Muscle of arm (tissue), 12 donors: ENCODE results near the gene HIVEP1. TPM values are rescaled to one million over a fixed set of nuclear protein-coding genes. Genes with fewer than 3 reads are reported as not detected.

Experiments used
- DNase-seq: peaks from one replicate; pipeline ENCODE4 v3.0.0-alpha.2; 2013
- polyA plus RNA-seq, 12 donors: library from polyadenylated mRNA; unstranded; fragments of 120-200 nt; gene quantifications; one replicate each; pipeline ENCODE4 v1.2.1, GENCODE V29; 2013; ENCODE audit not compliant: insufficient read length in 12 of 12

HIVEP1 gene
- polyA plus RNA-seq, 12 donors = 20.2 to 41.8 (median 24.3) TPM; not detected in 1

- DNase-seq = no peak
Measured at GRCh38 chr6:12047792-12048432, 35.8 kb downstream of the HIVEP1 start.

- DNase-seq = no peak
Measured at GRCh38 chr6:12048609-12049008, 36.5 kb downstream of the HIVEP1 start.

DNA sequence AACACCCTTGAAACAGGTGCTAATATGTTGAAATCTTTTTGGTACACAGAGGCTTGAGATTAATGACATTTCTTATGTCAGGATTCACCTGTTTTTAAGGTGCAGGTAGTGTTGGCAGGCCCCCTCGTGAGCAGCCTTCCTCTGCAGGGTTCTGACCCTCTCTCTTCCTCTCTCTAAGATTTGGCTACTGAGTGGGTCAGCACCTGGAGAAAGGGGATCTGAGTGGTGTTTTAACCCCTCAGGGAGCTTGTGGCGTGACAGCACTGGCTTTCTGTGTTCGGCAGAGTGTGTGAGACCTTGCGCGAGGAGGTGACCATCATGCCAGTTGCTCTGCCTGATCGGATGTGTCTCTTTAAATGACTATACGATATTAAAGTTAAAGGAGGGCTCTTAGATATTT is 37.1 kb downstream of the HIVEP1 start:
- DNase-seq = no peak

DNA sequence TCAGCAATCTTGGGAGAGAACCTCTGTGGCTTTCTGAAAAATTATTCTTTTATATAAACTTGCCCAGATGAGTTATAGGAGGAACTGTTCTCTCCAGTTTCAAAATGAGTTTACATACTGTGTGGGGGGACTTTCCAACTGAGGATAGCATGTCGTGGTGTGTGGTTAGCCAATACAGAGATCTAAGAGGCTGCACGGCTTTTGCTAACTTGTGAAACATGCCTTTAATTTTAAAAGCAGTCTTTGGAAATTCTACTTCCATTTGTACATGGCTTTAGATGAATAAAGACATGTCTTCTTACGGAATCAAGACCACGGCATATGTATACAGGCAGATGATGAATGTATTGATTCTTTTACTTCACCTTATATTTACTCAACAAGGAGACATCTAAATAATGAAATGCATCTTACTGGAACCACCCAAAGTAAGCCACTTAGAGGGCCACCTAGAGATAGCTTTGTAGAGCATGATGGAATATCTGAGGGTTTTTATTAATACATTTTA is 39.8 kb downstream of the HIVEP1 start:
- no peak for DNase-seq

- no peak for DNase-seq
Measured at GRCh38 chr6:12058172-12058961, 46.3 kb downstream of the HIVEP1 start.

DNA sequence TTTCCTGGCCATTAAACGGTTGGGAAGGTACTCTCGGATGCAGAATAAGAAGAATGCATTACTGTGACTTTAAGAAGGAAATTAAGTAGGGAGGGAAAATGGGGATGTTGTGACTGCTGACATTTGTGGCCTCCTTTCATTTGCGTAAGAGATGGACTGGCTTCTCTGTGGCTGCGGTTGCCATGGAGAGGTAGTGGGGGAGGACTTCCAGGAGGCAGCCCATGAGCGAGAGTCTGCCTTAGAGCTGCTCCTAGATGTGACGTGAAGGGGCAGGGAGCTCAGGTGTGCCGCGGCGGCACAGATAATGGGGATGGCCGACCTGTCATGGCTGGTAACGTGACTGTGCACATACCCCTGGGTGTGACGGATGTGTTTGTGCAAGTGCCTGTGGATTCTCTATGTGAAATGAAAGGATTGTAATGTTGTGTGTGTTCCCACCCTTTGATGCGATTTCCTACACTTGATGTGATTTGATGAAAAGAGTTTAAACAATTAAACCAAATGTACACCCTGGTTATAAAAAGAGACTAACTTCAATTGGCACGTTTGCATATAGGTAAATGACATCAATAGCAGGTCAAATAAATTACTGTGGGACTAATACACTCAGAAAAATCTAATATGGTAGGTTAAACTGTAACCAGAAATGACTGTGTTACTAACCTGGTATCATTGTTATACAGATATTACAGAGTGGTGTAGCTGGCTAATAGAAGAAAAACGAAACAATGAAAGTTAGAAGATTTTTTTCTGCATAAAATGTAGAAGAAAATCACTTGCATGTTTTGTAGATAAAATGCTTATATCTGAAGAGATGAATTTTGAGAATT is 48.9 kb downstream of the HIVEP1 start:
- DNase-seq = no peak

- DNase-seq = no peak
Measured at GRCh38 chr6:12062605-12063004, 50.5 kb downstream of the HIVEP1 start.

DNA sequence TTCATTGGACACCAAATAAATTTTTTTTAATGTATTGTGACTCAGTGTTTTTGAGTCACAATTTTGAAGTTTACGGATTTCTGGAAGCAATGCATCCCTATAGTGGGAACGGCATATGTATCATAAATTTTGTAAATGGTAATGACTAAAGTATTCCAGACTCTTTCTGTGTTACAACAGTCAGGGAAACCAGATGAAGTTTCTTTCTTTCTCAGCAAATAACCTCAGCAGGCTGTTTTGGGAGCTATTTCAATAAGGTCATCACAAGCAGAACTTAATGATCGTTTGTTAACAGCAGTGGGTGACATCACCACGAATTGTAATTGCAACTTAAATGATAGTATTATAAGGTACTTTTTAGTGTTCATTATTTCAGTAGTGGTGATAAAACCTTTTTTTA is 52.0 kb downstream of the HIVEP1 start:
- no peak for DNase-seq

- DNase-seq = no peak
Measured at GRCh38 chr6:12064538-12065071, 52.5 kb downstream of the HIVEP1 start.

DNA sequence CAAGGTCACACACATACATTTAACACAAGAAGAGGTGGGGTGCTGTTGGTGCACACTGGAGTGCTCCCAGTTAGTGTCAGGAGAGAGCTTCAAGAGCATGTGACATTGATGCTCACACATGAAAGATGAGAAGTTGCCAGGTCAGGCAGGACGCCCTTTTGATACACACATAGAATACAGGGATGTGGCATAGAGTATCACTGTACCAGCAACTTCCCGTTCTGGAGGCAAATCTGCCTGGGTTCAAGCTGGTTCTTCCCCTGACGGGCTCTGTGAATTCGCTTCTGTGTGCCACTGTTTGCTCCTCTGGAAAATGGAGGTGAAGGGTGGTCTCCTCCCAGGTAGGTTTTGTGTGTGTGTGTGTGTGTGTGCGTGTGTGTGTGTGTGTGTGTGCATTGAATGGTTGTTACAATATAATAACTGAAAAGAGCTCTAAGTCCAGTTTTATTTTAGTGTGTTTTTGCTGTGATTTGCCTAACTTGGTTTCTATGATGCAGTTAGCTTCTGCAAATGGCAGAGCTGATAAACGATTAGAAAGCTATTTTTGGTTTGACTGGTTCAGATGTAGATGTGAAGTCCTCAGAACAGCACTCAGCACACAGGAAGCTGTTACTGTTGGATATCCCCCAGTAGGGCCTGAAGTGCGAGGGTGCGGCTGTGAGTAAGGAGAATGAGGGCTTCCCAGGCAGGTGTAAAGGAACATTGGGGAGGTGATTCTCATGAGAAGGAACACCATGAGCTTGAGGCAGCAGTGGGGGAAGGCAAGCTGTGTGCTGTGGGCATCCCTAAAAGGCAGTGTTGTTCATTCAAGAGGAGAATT is 53.4 kb downstream of the HIVEP1 start:
- no peak for DNase-seq

DNA sequence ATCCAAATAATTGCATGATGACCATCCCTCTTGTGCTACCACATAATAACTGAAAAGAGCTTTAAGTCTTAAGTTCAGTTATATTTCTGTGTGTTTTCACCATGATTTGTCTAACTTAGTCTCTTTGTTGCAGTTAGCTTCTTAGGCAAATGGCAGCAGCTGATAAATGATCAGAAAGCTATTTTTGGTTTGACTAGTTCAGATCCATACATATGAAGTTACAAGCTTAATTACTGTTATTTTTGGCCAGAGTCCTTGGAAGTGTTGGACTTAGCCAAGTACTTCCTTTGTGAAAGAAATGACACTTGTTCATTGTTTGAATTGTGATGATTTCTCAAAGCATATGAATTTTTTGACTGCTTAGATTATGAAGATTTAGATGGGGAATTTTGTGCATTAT is 54.2 kb downstream of the HIVEP1 start:
- no peak for DNase-seq

- no peak for DNase-seq
Measured at GRCh38 chr6:12068899-12069557, 56.9 kb downstream of the HIVEP1 start.

DNA sequence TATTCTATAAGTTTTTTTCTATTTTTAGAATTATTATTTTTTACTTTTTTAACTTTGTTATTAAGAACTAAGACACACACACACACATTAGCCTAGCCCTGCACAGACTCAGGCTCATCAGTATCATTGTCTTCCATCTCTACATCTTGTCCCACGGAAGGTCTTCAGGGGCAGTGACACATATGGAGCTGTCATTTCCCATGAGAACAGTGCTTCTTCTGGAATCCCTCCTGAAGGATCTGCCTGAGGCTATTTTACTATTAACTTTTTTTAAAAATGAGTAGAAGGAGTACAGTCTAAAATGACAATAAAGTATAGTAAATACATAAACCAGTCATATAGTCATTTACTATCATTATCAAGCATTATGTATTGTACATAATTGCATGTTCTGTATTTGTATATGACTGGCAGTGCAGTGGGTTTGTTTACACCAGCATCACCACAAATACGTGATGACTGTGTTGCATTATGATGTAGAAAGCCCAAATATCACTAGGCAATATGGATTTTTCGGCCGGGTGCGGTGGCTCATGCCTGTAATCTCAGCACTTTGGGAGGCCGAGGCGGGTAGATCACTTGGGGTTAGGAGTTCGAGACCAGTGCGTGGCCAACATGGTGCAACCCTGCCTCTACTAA is 57.9 kb downstream of the HIVEP1 start:
- no peak for DNase-seq

GRCh38 chr6:12071064-12071615 is 59.0 kb downstream of the HIVEP1 start:
- DNase-seq = no peak

GRCh38 chr6:12075067-12075563 is 63.0 kb downstream of the HIVEP1 start:
- no peak for DNase-seq

- DNase-seq = no peak
Measured at GRCh38 chr6:12077021-12077710, 65.1 kb downstream of the HIVEP1 start.

DNA sequence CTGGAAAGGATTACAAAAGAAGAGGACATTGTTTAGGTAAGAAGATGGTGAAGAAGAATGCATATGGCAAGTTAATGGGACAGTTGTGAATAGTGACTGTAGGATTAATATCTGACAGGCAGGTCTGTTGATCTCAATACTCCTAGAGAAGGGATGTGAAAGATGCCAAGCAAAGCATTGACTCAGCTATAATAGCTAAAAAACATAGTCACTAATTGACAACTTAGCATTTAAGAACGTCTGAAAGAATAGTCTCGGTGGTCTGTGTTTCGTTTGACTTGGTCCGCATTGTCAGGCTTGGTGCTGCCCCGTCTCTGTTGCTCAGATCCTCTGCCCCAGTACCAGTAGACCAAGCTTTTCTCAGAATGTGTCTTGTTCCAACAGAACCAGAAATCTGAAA is 65.9 kb downstream of the HIVEP1 start:
- no peak for DNase-seq

GRCh38 chr6:12081771-12082170 is 69.7 kb downstream of the HIVEP1 start:
- DNase-seq = no peak

- DNase-seq = no peak
Measured at GRCh38 chr6:12082368-12082767, 70.3 kb downstream of the HIVEP1 start.
